Fibroblast of skin of left biceps (primary cell): ENCODE measurements around the gene PLEKHA6.

Experiments
- DNase-seq, 2 experiments: peaks; one replicate each; pipeline ENCODE4 v3.0.0-alpha.2; 2013; ENCODE audit warnings: low read depth in 2 of 2

PLEKHA6 gene

GRCh38 chr1:204355913-204356312 is 3.8 kb downstream of the PLEKHA6 start:
- DNase-seq, result no peak

- no peak for DNase-seq
Observed at GRCh38 chr1:204354579-204354978, 5.2 kb downstream of the PLEKHA6 start.

GRCh38 chr1:204353213-204353910 is 6.4 kb downstream of the PLEKHA6 start:
- DNase-seq, result no peak

GRCh38 chr1:204350857-204351573 is 8.7 kb downstream of the PLEKHA6 start:
- no peak for DNase-seq

DNA sequence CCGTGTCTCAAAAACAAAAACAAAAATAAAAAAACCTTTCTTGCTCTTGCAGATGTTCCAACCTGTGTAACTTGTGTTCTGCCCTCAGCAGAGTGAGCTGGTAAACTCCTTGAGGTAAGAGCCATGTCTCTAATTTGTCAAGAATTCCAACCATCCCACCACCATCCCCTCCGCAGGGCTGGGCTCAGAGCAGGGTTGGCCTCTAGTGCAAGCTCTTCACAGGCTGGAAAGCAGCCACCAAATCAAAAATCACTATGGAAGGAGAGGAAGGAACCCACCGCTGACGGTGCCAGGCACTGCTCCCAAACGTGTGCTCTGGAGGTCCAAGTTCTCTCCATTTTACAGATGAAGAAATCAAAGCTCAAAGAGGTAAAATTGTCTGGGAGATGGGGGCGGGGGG is 9.4 kb downstream of the PLEKHA6 start:
- DNase-seq, result no peak

- no peak for DNase-seq
Observed at GRCh38 chr1:204349602-204350001, 10.1 kb downstream of the PLEKHA6 start.

DNA sequence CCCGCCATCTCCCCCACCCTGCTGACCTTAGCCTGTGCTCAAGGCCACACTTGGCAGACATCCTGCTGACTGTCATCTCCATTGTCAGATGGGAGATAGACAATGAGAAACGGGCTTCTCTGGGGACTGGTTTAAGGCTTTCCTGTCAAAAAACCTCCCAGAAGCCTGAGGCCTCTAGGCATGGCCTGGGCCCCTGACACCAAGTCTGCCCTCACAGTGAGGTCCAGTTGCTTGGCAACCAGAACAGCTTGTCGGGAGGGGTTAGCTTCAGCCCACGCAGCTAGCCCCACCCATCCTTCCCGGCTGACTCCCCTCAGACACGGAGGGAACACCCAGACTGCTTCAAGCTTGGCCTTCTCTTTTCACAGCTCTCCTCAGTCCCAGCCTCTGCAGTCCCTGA is 11.0 kb downstream of the PLEKHA6 start:
- no peak for DNase-seq

DNA sequence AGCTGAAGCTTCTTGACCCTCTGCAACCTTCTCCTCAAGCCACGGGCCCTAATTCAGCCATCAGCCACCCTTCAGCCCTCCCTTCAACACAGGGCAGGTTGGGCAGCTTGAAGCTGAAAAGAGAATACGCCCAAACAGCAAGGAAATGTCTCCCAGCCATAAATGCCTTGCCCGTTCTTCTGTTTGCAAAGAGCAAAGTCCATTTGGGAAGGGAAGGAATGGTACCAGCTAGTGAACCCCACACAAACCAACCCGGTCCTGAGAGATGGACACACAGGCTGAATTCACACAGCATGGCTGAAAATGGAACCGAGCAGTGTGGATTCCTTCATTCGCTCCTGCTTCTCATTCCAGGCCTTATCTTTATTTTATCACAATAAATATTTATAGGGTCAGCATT is 11.5 kb downstream of the PLEKHA6 start:
- DNase-seq, result no peak

DNA sequence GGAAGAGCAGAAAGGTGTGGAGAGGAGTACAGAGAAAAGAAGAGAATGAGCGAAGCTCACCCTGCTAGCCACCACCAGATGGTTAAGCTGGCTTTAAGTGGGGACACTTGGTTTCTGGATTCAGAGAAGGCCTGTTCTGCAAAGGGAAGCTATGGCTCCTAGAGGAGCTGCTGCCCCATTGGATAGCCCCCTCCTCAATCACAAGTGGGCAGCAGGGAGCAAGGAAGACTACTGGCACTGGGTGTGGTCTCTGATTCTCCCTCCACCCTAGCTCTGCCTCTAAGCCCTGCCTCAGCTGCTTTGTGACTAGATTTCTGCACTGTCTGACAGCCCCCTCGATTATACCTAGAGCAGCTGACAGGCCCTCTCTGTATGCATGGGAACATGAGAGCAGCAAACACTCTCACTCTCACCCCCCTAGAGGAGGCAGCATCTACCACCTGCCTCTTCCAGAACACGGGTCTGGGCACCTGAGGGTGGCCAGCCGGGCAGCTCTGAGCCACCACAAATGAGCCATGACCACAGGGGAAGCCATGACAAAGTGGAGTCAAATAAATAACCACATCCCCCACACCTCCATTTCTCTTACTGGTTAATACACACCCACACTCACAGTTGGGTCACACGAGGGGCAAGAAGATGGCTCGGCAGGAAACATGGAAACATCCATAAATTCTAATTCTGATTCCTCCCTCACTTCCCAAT is 13.6 kb downstream of the PLEKHA6 start:
- no peak for DNase-seq

DNA sequence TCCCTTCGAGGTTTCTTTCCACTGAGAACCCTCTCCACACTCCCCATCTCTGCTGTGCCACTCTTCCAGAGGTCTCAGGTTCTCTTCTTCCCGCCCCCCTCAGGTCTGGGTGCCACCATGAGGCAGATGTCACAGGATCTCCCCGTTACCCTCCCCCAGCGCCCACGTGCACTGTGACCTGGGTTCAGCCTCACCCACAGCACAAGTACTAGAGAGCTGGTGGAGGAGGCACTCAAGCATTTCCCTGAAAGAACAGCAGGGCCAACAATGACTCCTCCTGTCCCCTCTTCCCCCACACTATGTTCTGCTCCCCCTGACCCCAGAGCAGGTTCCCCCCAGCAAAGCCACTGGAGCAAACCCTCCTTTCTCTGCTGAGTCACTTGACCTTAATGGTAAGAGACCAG is 14.3 kb downstream of the PLEKHA6 start:
- DNase-seq, result no peak

DNA sequence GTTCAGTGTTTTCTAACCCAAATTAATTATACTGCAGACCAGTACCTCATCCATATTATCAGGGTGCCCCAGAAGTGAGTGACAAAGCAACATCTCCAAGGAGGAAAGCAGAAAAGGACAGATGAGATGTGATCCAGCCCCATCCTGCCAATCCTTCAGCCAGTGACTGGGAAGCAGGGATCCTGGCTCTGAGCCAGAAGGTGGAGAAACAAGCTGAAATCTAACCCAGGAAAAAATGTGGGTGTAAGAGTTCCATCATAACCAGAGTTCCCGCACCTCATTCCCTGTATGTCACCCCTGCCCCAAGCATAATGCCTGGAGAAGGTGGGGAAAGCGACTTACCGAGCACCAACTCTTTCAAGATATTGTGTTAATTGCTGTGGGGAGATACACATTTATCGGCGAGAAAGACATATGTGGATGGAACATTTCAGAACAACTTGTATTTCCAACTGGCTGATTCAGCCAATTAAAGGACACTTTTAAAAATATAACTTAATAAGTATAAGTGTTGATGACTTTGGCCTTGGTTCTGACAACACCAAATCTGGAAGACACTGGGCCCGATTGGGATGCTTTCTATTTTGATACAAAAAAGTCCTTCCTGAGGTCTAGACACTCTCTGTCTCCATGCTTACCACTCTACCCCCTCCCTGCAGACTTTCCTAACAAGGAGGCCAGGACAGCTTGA is 14.9 kb downstream of the PLEKHA6 start:
- DNase-seq, result no peak

DNA sequence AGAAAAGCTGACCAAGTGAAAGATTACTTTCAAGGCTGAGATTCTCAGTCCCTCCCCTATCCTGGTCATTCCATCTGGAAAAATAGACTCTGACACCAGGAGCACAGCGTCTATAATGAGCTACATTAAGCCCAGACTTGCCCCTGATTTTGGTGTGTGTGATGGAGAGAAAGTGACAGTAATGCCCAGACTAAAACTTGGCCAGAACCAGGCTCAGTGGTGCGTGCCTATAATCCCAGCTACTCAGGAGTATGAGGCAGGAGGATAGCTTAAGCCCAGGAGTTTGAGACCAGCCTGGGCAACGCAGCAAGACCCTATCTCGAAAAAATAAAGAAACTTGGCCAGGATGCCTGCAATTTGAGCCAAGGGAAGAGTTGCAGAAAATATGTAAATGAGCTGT is 15.9 kb downstream of the PLEKHA6 start:
- no peak for DNase-seq

DNA sequence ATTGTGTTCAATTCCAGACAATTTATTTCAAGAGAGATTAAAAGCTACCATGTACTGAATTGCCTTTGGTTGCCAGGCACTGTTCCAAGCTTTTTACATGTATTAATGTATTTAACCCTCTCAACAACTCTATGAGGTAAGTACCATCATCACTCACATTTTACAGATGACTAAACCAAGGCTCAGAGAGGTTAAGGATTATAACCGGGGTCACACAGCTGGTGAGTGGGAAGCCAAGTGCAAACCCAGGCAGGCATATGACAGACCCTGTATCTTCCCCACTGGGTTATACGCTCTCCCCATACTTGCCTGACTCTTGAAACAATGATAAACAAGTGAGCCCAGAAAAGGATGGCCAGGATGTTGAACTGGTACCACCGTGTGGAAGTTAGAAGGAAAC is 16.5 kb downstream of the PLEKHA6 start:
- DNase-seq, result no peak

GRCh38 chr1:204342310-204342709 is 17.4 kb downstream of the PLEKHA6 start:
- no peak for DNase-seq

DNA sequence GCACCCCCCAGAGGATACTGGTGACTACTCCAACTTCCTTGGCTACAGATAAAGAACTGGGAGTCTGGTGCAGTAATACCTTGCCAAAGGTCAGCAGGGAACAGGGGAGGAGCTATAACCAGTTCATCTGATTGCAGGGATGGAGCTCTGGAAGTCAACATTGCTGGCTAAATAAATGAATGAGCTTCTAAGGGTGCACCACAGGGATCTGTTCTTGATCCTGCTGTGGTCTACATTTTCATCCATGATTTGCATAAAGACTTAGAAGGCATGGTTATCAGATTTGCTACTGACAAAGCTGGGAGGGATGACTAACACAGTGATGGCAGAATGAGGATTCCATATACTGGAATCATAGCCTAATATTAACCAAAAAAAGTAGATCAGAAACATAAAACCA is 18.3 kb downstream of the PLEKHA6 start:
- DNase-seq, result no peak

DNA sequence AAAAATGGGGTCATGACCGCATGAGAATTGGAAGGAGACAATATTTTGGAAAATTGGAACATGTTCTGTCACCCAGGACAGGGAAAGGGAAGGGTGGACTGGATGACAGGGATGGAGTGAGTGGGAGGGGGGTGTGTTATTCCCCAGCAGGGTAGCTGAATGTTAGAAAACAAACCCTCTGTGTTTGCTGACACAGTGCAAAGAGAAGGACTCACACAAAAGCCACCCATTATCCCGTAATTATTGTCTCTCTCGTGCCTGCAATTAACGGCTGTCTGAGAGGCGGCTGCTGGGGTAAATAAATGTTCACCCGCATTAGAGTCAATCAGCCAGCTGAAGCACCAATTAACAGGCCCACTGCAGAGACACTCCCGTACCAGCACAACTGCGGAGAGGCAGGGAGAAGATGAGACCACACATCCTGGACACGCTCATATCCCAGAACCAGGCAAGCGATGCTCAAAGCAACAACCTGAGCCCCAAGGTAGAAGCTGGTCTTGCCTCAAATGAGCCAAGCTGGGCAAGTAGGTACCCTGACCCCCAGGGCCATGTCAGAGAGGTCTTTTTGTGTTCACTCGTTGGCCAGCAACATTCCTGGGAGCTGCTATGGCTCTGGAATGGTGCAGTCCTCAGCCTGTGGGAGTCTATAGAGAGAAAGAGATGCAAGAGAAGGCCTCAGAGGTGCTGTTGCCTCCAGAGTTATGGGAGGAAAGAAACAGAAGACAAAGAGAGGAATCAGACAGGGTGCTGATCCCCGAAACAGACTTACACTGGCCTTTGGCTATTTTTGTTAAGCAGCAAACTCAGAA is 19.4 kb downstream of the PLEKHA6 start:
- DNase-seq, result no peak

DNA sequence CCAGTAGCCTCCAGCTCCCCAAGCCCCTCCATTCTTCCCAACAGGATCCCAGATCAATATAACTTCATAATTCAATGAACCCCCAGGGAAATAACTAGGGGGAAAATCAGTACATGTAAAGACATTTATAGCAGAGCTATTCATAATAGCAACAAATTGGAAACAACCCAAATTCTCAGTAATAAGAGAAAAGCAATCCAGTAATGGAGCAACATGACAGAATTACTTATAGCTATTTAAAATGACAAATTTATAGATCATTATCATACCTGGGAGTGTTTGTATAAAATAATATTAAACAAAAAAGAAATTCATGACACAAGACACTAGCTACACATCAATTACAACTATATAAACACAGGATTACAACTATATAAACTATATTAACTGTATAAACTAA is 20.2 kb downstream of the PLEKHA6 start:
- no peak for DNase-seq

DNA sequence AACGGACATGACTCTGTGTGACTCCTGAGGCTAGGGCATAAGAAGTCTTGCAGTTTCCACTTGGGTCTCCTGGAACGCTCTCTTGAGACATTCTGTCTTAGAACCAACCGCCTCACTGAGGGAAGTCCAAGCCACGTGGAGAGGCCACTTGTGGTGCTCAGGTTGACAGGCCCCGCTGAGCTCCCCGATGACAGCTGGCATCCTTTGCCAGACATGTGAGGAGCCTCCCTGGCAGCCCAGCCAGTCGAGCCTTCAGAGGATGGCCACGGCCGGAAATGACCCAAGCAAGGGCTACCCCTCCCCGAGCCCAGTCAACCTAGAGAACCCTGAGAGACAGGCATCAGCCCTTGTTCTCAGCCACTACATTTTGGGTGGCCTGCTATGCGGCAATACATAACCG is 20.7 kb downstream of the PLEKHA6 start:
- DNase-seq, result no peak

DNA sequence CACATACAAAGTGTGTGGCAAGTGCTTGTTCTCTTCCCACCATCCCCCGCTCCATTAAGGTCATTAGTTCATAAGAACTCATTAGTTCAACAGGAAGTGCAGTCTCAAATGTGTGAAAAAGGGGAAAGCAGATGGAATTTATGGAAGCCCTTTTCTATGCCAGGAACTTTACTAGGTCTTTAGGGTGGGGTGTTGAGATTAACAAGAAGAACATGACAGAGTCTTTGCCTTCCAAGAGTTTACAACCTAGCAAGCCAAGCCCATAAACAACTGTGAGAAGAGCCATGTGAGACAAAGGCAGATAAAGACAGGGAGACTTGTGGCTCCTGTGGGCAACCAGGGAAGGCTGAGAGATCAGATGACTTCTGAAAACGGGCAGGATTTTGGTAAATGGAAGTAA is 21.4 kb downstream of the PLEKHA6 start:
- no peak for DNase-seq

- DNase-seq, result no peak
Observed at GRCh38 chr1:204337583-204337982, 22.1 kb downstream of the PLEKHA6 start.

- no peak for DNase-seq
Observed at GRCh38 chr1:204337036-204337429, 22.7 kb downstream of the PLEKHA6 start.
